HepG2 (cell line): Measurements from ENCODE around the gene FGFR2. TPM values are rescaled to one million over a fixed set of nuclear protein-coding genes. Genes with fewer than 3 reads are reported as not detected.
A peak's percentile ranks its signal among the peaks of the same experiment; 100 is the strongest.

Experiments used
- ATAC-seq: fragments of 200-7000 bp; cut with Tn5 transposase; 3 replicates; pipeline ENCODE4 v1.9.1; 2020; ENCODE audit warnings: mild to moderate bottlenecking, moderate library complexity
- BruUV-seq: library from RNA; stranded (reverse); fragments of 400-500 nt; replicated peaks from 2 replicates; lab custom pipeline; 2021; lab: Mats Ljungman, UMichigan
- CTCF ChIA-PET: fragments of 300-600 bp; formaldehyde crosslinking; extraction: SDS; loops from one replicate; lab custom pipeline; 2021; ENCODE audit warnings: low total read pairs, inconsistent platforms, low intra/inter-chr PET ratio; lab: Yijun Ruan, JAX
- POLR2A ChIA-PET: fragments of 350-600 bp; sonication (Branson Sonifier 250); formaldehyde crosslinking; loops from one replicate; lab custom pipeline; 2020; ENCODE audit warnings: antibody characterized with exemption, inconsistent platforms; lab: Yijun Ruan, JAX
- DNase-seq: peaks from one replicate; pipeline ENCODE4 v3.0.0-alpha.2; 2015; ENCODE audit warnings: low spot score
- FAIRE-seq: peaks from 3 replicates; lab custom pipeline; 2011; peaks lifted over from hg19 to GRCh38; lab: Jason Lieb, UNC
- H2AFZ ChIP-seq: one replicate; pipeline ENCODE4 v1.6.1; 2011; ENCODE audit warnings: low read length, inconsistent platforms
- H3K27ac ChIP-seq: fragments of 300-600 bp; 3 replicates; pipeline ENCODE4 v1.8.0; 2011; ENCODE audit warnings: mixed run types, mild to moderate bottlenecking, mixed read lengths, low read length, inconsistent platforms; ENCODE audit not compliant: insufficient read depth; ENCODE audit errors: extremely low read length
- H3K27me3 ChIP-seq, 2 experiments: fragments of 200-600 bp in 1 of 2; 2 replicates in 1 of 2; 3 replicates in 1 of 2; pipeline versions ENCODE4 v1.6.0 to v1.8.0; 2011; ENCODE audit warnings: low read length in 2 of 2, mild to moderate bottlenecking in 2 of 2, moderate library complexity in 2 of 2, inconsistent platforms in 1 of 2; ENCODE audit not compliant: insufficient read depth in 2 of 2, control insufficient read depth in 1 of 2
- H3K36me3 ChIP-seq, 2 experiments: fragments of 200-600 bp in 1 of 2; replicated peaks in 1 of 2; 2 replicates in 1 of 2; 3 replicates in 1 of 2; pipeline versions ENCODE4 v1.5.1 to v1.8.0; 2011; ENCODE audit warnings: low read length in 2 of 2, inconsistent platforms in 1 of 2; ENCODE audit not compliant: insufficient read depth in 2 of 2, control insufficient read depth in 1 of 2
- H3K4me1 ChIP-seq: 2 replicates; pipeline ENCODE4 v1.5.1; 2012; ENCODE audit warnings: low read length, inconsistent platforms; ENCODE audit not compliant: insufficient read depth
- H3K4me2 ChIP-seq: 2 replicates; pipeline ENCODE4 v1.6.0; 2011; ENCODE audit warnings: low read depth, low read length, inconsistent platforms
- H3K4me3 ChIP-seq, 3 experiments: fragments of 200-600 bp in 1 of 3; sonication (generic), shearing (Covaris generic) in 1 of 3; replicated peaks in 1 of 3; 2 replicates each; pipeline ENCODE4 v1.5.1; 2011 to 2016; ENCODE audit warnings: low read length in 3 of 3, inconsistent platforms in 2 of 3, low read depth in 2 of 3, mild to moderate bottlenecking in 2 of 3, control low read depth in 1 of 3, mixed read lengths in 1 of 3; ENCODE audit not compliant: insufficient read depth in 1 of 3
- H3K79me2 ChIP-seq: one replicate; pipeline ENCODE4 v1.6.1; 2011; ENCODE audit warnings: low read length, inconsistent platforms; ENCODE audit not compliant: insufficient read depth
- H3K9ac ChIP-seq: 2 replicates; pipeline ENCODE4 v1.6.0; 2011; ENCODE audit warnings: mild to moderate bottlenecking, low read depth, low read length, inconsistent platforms; ENCODE audit not compliant: insufficient read depth
- H3K9me3 ChIP-seq: 2 replicates; pipeline ENCODE4 v1.5.1; 2012; ENCODE audit warnings: mild to moderate bottlenecking, low read length
- H4K20me1 ChIP-seq: 2 replicates; pipeline ENCODE4 v1.6.0; 2011; ENCODE audit warnings: inconsistent platforms, mild to moderate bottlenecking, low read length, moderate library complexity; ENCODE audit not compliant: insufficient read depth
- JUNB ChIP-seq: sonication (generic); formaldehyde crosslinking; IDR thresholded peaks from 2 replicates; pipeline ENCODE4 v1.8.0; 2022; ENCODE audit warnings: missing genetic modification reagents, mild to moderate bottlenecking, borderline replicate concordance
- NR2C2 ChIP-seq: sonication (generic); formaldehyde crosslinking; IDR thresholded peaks from 2 replicates; pipeline ENCODE4 v1.4.0; 2020; ENCODE audit warnings: missing genetic modification reagents, mild to moderate bottlenecking, moderate library complexity, borderline replicate concordance
- POGK ChIP-seq: sonication (generic); formaldehyde crosslinking; conservative IDR thresholded peaks from 2 replicates; pipeline ENCODE4 v1.8.0; 2022; ENCODE audit warnings: mild to moderate bottlenecking, moderate library complexity, missing genetic modification reagents
- SIN3A ChIP-seq: IDR thresholded peaks from 2 replicates; pipeline ENCODE4 v1.6.1; 2011; ENCODE audit warnings: low read depth, mild to moderate bottlenecking, control low read depth, low read length, borderline replicate concordance
- STAG1 ChIP-seq: sonication (generic); formaldehyde crosslinking; IDR thresholded peaks from 2 replicates; pipeline ENCODE4 v1.4.0; 2020; ENCODE audit warnings: missing genetic modification reagents
- ZNF776 ChIP-seq: sonication (generic); formaldehyde crosslinking; IDR thresholded peaks from 2 replicates; pipeline ENCODE4 v1.4.0; 2020; ENCODE audit warnings: mild to moderate bottlenecking, missing genetic modification reagents
- ZNF792 ChIP-seq: IDR thresholded peaks from 2 replicates; pipeline ENCODE4 v1.6.1; 2016
- ZNF816 ChIP-seq: sonication (generic); formaldehyde crosslinking; IDR thresholded peaks from 2 replicates; pipeline ENCODE4 v1.8.0; 2022; ENCODE audit warnings: missing genetic modification reagents, mild to moderate bottlenecking, borderline replicate concordance
- WGBS: methylation state at CpG from one replicate; pipeline ENCODE4 v1.1.6; 2017; ENCODE audit warnings: low lambda C conversion rate; 5-methylcytosine and 5-hydroxymethylcytosine counted together
- in situ Hi-C: cut with HindIII; loops from 2 replicates; pipeline ENCODE4 v1.10.0; 2017; ENCODE audit warnings: low pct_unique_long_range_greater_than_20kb; ENCODE audit not compliant: extremely low pct_ligation_motif_present
- intact Hi-C: fragments of 100-400 bp; cut with micrococcal nuclease; formaldehyde crosslinking; loops from one replicate; pipeline ENCODE4 v1.10.0; 2022; ENCODE audit not compliant: unreplicated experiment
- polyA plus RNA-seq, 8 experiments: library from polyadenylated mRNA; depleted of rRNA in 3 of 8; stranded (reverse) in 7 of 8; unstranded in 1 of 8; fragments of >200 nt; fragmentation: Illumina TruSeq in 4 of 8; extraction: Trizol in 4 of 8; gene quantifications; 2 replicates each; pipeline versions ENCODE4 v1.2.1 to v1.2.3, GENCODE V29; 2011 to 2016; ENCODE audit warnings: low read depth in 4 of 8, missing spikeins in 1 of 8, mixed read lengths in 1 of 8; ENCODE audit not compliant: insufficient read depth in 1 of 8
- total RNA-seq, 5 experiments: library from RNA; depleted of rRNA; stranded (reverse); fragments of >200 nt; fragmentation: Illumina TruSeq; extraction: Trizol; gene quantifications; 2 replicates each; pipeline ENCODE4 v1.2.3, GENCODE V29; 2016; ENCODE audit warnings: low read depth in 1 of 5
- TF ChIP-seq, protein P1 (sequence below): sonication (generic); formaldehyde crosslinking; IDR thresholded peaks from 2 replicates; pipeline ENCODE4 v1.5.0; 2020; ENCODE audit warnings: mild to moderate bottlenecking, missing genetic modification reagents, moderate library complexity
- TF ChIP-seq, protein P2 (sequence below): sonication (generic); formaldehyde crosslinking; IDR thresholded peaks from 2 replicates; pipeline ENCODE4; 2020; ENCODE audit warnings: missing genetic modification reagents, mild to moderate bottlenecking, borderline replicate concordance

The FGFR2 gene
- total and polyA plus RNA-seq, 2 of the 13 experiments (the other 11 are each of a cell fraction or from before 2014, with no cell fraction given) = 1.6 to 2.6 TPM

- Histone ChIP-seq H3K27me3 (no peaks in the 10 kb centered on the region), H3K4me2 (no peak overlapping the region), H3K27ac (no peak overlapping the region), H3K4me3 (no peak overlapping the region), H3K9ac (no peak overlapping the region), H3K9me3 (no peaks in the 10 kb centered on the region), H4K20me1 (no peaks in the 10 kb centered on the region), H3K36me3 (no peaks in the 10 kb centered on the region), H3K79me2 (no peaks in the 10 kb centered on the region), H2AFZ (no peak overlapping the region), H3K4me1 (0 out of 2 replicates have a peak, but pooled peaks cover 6% of the 10 kb centered on the region)
- BruUV-seq = no TSS peak
- CTCF ChIA-PET = no interaction called here
- intact Hi-C loops (no loop called here), in situ Hi-C loops (no loop called here)
- DNase-seq (no peak), ATAC-seq (no peak), FAIRE-seq (no peak)
- TF ChIP-seq ZNF792 (CRISPR knock-in tag) (no peak), JUNB (CRISPR knock-in tag) (no peak), STAG1 (CRISPR knock-in tag) (peak; percentile 29)
- TF ChIP-seq, protein P1, sequence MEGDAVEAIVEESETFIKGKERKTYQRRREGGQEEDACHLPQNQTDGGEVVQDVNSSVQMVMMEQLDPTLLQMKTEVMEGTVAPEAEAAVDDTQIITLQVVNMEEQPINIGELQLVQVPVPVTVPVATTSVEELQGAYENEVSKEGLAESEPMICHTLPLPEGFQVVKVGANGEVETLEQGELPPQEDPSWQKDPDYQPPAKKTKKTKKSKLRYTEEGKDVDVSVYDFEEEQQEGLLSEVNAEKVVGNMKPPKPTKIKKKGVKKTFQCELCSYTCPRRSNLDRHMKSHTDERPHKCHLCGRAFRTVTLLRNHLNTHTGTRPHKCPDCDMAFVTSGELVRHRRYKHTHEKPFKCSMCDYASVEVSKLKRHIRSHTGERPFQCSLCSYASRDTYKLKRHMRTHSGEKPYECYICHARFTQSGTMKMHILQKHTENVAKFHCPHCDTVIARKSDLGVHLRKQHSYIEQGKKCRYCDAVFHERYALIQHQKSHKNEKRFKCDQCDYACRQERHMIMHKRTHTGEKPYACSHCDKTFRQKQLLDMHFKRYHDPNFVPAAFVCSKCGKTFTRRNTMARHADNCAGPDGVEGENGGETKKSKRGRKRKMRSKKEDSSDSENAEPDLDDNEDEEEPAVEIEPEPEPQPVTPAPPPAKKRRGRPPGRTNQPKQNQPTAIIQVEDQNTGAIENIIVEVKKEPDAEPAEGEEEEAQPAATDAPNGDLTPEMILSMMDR (CRISPR knock-in tag) = 0 out of 2 replicates have a peak, but pooled peaks have one; percentile 15
- WGBS = 91% methylated on average over 14 of the region's 14 CpGs
- POLR2A ChIA-PET = no interaction called here
Measured at GRCh38 chr10:121497513-121498470, 100.5 kb downstream of the FGFR2 start.

DNA sequence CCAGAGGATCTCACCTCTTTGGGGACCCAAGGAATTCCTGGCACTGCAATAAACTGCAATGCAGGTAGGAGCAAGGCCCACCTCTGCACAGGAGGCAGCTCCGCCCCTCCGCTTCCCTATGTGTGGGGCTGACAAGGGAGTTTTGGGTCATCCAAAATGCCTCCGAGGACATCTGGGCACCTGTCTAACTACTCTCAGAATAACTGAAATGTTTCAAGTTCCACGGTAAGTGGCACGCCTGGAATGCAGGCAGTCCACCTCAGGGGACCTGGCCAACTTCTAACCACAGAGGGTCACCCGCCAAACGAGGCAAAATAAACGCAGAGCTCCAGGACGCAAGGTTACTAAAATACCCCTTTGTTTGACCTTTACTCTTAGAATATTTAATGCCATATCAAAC lies 102.5 kb downstream of the FGFR2 start:
- Histone ChIP-seq H3K4me2 (no peak overlapping the region), H3K4me3 (no peak overlapping the region), H3K36me3 (no peaks in the 10 kb centered on the region), H3K4me1 (no peaks in the 10 kb centered on the region), H3K27me3 (no peaks in the 10 kb centered on the region), H4K20me1 (no peaks in the 10 kb centered on the region), H3K79me2 (no peaks in the 10 kb centered on the region), H3K27ac (no peak overlapping the region), H2AFZ (no peak overlapping the region), H3K9me3 (no peaks in the 10 kb centered on the region), H3K9ac (no peak overlapping the region)
- CTCF ChIA-PET = no interaction called here
- no peak for ATAC-seq
- POLR2A ChIA-PET = no interaction called here
- intact Hi-C loops (no loop called here), in situ Hi-C loops (no loop called here)
- BruUV-seq = no TSS peak
- FAIRE-seq = no peak
- no peak for DNase-seq
- TF ChIP-seq ZNF776 (CRISPR knock-in tag) (no peak), POGK (CRISPR knock-in tag) (no peak), ZNF816 (CRISPR knock-in tag) (no peak), NR2C2 (CRISPR knock-in tag) (no peak), SIN3A (no peak)
- TF ChIP-seq, protein P2, sequence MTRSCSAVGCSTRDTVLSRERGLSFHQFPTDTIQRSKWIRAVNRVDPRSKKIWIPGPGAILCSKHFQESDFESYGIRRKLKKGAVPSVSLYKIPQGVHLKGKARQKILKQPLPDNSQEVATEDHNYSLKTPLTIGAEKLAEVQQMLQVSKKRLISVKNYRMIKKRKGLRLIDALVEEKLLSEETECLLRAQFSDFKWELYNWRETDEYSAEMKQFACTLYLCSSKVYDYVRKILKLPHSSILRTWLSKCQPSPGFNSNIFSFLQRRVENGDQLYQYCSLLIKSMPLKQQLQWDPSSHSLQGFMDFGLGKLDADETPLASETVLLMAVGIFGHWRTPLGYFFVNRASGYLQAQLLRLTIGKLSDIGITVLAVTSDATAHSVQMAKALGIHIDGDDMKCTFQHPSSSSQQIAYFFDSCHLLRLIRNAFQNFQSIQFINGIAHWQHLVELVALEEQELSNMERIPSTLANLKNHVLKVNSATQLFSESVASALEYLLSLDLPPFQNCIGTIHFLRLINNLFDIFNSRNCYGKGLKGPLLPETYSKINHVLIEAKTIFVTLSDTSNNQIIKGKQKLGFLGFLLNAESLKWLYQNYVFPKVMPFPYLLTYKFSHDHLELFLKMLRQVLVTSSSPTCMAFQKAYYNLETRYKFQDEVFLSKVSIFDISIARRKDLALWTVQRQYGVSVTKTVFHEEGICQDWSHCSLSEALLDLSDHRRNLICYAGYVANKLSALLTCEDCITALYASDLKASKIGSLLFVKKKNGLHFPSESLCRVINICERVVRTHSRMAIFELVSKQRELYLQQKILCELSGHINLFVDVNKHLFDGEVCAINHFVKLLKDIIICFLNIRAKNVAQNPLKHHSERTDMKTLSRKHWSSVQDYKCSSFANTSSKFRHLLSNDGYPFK (CRISPR knock-in tag) = no peak
- 75% methylated on average over 7 of the region's 9 CpGs for WGBS
